NCI-H524 treated with DMSO at 0.1 percent for 48 hours (cell line): ENCODE results near the gene HCK.

ENCODE experiments used
- DNase-seq: peaks from one replicate; lab custom pipeline; 2025; lab: John Stamatoyannopoulos, UW

The HCK gene

GRCh38 chr20:32052090-32052777, at the start of gene HCK:
TSS of gene HCK (plus strand) at chr20:32052242.
- no peak for DNase-seq

- DNase-seq: no peak
Measured at GRCh38 chr20:32003325-32003724, 48.7 kb upstream of the HCK start.

- no peak for DNase-seq
Measured at GRCh38 chr20:32004963-32005362, 47.1 kb upstream of the HCK start.

- DNase-seq: no peak
Measured at GRCh38 chr20:32006053-32006452, 46.0 kb upstream of the HCK start.

- DNase-seq: no peak
Measured at GRCh38 chr20:32006841-32007786, 44.9 kb upstream of the HCK start.

GRCh38 chr20:32007787-32008616, 44.0 kb upstream of the HCK start:
- no peak for DNase-seq

- DNase-seq: no peak
Measured at GRCh38 chr20:32009564-32009963, 42.5 kb upstream of the HCK start.

GRCh38 chr20:32010101-32010500, 41.9 kb upstream of the HCK start, which contains the start of gene CCM2L:
TSS of gene CCM2L (plus strand) at chr20:32010438. CDS start at chr20:32010455, 17 bp downstream.
- DNase-seq: no peak

- DNase-seq: no peak
Measured at GRCh38 chr20:32010666-32011065, 41.4 kb upstream of the HCK start.

- no peak for DNase-seq
Measured at GRCh38 chr20:32012159-32012688, 39.8 kb upstream of the HCK start.

GRCh38 chr20:32013326-32013725, 38.7 kb upstream of the HCK start:
- DNase-seq: no peak

- peak; percentile 19 for DNase-seq
Measured at GRCh38 chr20:32017711-32018251, 34.3 kb upstream of the HCK start.

GRCh38 chr20:32018269-32019155, 33.5 kb upstream of the HCK start:
- peak; percentile 35 for DNase-seq

GRCh38 chr20:32019156-32019510, 32.9 kb upstream of the HCK start:
- DNase-seq: no peak

GRCh38 chr20:32019563-32020463, 32.2 kb upstream of the HCK start:
- no peak for DNase-seq

- no peak for DNase-seq
Measured at GRCh38 chr20:32021091-32021490, 31.0 kb upstream of the HCK start.

GRCh38 chr20:32024683-32025295, 27.3 kb upstream of the HCK start:
- DNase-seq: no peak

- DNase-seq: no peak
Measured at GRCh38 chr20:32027643-32028042, 24.4 kb upstream of the HCK start.
